ENCODE measurements around the gene F11R.
A peak's percentile ranks its signal among the peaks of the same experiment; 100 is the strongest.
"Not testable (repeated sequence)": the region's sequence is repeated elsewhere in the genome, so short reads cannot be mapped to it uniquely, and the experiment has no call there.

Gene F11R

DNA sequence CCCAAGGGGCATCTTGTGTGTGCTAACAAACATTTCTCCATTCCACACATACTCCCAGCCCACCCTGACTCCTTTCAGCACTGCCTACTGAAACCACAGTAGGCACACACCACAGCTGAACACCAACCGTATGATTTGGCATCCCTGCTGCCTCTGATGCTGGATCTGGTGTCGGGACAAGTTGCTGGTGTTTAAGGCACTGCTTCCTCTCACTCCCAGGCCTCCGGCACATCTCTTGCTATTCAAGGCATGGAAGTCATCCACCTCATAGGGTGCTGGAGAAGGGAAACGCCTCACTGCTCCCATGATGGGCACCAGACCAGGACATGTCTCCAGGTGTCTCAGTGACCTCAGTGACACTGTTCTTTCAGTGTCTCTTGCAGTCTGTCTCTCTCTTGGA is 64.0 kb downstream of the F11R start:
- no peak for DNase-seq

DNA sequence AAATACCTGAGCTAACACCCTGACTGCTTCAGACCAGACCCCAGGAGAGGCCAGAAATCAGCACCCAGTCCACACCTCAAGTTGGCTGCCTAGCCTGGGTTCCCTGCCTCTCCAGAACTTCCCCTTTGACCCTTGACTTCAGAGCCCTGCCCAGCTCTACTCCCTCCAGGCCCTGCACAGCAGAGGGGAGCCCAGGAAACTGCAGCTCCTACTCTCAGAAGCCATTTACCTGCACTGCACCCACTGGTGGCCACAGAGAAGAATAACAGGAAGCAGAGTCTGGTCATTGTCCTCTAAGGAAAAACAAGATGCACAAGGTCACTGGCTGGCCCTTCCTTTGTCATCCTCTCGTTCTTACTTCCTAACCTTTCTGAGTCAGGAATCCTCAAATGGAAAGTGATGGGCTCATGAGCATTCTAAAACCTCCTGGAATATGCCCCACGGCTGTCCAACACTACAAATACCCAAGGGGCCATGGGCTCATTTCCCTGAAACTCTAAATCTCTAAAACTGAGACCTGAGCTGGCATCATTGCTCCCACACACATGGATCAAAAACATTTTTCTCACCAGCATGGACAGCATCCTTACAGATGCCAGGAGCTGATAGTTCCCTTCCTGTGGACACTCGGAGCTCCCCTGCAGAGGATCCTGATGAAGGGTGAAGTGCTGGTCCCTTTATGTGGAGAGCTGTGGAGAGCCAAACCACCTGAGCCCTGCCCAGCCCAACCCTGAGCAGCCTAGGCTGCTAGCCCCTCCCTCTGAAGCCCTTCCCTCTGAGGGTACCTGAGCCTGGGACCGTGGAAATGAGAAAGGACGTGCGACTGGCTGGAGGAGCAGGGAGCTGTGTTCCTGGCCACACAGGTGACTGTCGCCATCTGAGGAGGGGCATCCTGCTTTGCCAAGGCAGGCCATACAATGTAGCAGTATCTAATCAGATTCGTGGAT is 66.5 kb downstream of the F11R start, which contains the start of gene ITLN2:
Gene ITLN2, minus strand, starts transcription at position 652 of the 947 bp plus-strand sequence. Its CDS starts 68 bp downstream, at position 584.
- peak; percentile 54 for DNase-seq

- no peak for DNase-seq
Measured at GRCh38 chr1:160953030-160953429, 67.9 kb downstream of the F11R start.

DNA sequence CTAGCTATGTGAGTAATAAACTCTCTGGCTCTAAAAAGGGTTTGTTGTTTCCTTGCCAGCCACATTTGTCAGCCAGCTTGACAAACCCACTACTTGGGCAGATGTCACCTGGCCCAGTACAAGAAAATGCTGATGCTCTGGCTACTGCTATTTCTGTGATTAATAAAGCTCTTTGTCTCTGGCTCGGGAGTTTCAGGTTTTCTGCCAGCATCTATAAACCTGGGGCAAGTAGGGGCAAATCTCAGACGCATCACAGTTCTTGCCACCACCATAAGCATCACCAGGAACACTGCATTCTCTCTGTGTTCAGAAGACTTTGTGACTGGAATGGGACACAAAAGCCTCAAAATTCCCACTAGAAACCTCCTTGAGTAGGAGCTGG is 68.8 kb downstream of the F11R start:
- no peak for DNase-seq

DNA sequence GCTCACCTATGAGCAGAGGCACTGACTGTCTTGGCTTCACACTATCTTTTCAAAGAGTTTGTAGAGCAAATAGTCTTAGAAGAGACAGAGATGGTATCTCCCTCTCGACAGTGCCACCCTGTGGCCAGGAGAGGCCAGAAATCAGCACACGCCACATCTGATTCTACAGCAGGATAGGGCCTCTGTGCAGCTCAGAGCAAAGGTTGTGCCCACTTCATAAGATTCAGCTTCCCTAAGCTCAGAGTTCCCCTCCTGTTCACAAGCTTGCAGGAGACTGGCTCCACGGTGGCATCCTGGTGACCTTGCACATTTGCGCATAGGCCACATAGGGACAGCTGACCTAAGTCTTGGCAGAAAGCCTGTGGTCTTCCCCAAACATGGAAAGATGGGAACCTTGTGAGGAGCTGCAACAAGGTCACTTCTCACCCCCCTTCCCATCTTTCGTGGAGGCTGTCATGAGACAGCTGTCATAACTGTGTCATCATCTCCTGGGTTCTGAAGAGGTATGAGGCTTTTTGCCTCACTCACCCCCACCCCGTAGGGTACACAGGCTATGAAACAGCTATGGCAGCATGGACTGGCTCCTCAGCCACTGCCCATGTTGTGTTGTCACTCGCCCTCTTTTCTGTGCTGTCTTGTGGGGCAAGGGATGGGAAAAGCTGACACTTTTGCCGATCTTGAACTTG is 69.4 kb downstream of the F11R start:
- peak; percentile 69 for DNase-seq

DNA sequence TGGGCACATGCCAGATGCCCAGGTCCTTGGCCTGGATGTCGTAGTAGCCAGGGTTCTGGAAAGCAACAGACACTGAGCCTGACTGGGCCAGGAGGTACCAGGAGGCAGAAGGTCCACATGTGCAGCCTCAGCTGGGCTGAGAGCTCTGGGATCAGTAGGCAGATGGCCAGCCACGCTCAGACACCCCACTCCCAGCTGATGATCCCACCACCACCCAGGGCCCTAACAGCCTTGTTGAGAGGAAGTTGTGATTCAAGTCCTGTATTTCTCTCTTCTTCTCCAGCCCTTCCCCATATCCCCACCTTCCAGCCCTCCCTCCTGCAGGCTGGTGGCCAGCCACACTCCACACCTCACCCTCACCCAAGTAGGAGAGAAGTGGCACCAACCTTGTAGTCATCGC is 70.3 kb downstream of the F11R start:
- DNase-seq: no peak

DNA sequence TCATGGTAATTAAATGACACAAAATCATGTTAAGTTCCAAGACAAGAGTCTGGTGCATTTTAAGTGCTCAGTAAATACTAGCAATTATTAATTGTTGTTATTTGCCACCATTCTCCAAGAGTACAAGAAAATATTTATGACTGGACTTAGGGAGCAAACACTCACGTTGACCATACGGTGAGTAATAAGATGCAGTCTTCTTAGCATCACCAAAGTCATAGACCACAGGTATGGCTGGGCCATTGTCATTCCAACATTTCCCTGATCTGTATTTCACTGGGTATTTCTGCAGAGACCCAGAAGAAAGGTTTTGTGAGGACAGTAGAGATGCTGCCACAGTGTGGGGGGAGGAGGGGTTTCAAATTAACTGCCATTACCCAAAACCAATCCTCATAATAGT is 71.1 kb downstream of the F11R start:
- no peak for DNase-seq

DNA sequence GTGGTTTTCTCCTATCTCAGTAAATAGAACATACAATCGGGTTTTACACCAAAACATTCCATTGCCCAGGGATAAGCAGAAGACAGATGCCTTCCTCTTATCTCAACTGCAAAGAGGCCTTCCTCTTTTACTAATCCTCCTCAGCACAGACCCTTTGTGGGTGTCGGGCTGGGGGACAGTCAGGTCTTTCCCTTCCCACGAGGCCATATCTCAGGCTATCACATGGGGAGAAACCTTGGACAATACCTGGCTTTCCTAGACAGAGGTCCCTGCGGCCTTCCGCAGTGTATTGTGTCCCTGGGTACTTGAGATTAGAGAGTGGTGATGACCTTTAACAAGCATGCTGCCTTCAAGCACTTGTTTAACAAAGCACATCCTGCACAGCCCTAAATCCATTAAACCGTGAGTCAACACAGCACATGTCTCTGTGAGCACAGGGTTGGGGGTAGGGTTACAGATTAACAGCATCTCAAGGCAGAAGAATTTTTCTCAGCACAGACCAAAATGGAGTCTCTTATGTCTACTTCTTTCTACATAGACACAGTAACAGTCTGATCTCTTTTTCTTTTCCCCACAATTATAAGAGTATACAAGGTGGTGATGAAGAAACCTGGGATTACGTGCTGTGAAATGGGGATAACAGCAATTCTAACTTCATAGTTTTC is 71.6 kb downstream of the F11R start:
- DNase-seq: not testable (repeated sequence)

DNA sequence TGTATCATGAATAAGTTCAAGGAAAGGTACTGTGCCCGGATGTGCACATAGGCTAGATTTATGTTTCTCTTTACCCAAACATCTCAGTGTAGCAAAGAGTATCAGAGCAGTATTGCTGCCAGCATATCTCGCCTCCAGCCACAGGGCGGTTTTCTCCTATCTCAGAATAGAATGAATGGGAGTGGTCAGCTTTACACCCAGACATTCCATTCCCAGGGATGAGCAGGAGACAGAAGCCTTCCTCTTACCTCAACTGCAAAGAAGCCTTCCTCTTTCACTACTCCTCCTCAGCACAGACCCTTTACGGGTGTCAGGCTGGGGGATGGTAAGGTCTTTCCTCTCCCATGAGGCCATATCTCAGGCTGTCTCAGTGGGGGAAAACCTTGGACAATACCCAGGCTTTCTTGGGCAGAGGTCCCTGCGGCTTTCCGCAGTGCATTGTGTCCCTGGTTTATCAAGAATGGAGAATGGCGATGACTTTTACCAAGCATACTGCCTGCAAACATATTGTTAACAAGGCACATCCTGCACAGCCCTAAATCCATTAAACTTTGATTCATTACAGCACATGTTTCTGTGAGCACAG is 73.7 kb downstream of the F11R start:
- DNase-seq: not testable (repeated sequence)

- not testable (repeated sequence) for DNase-seq
Measured at GRCh38 chr1:160945881-160946280, 75.1 kb downstream of the F11R start.
